Activated CD8-positive, alpha-beta memory T cell treated with anti-CD3 and anti-CD28 coated beads for 4 hours (primary cell): Measurements from ENCODE around the gene LENG8.

Experiments used
- DNase-seq, 2 donors: peaks; one replicate each; pipeline ENCODE4 v3.0.0-alpha.2; 2020; ENCODE audit warnings: low read depth in 2 of 2

The LENG8 gene

DNA sequence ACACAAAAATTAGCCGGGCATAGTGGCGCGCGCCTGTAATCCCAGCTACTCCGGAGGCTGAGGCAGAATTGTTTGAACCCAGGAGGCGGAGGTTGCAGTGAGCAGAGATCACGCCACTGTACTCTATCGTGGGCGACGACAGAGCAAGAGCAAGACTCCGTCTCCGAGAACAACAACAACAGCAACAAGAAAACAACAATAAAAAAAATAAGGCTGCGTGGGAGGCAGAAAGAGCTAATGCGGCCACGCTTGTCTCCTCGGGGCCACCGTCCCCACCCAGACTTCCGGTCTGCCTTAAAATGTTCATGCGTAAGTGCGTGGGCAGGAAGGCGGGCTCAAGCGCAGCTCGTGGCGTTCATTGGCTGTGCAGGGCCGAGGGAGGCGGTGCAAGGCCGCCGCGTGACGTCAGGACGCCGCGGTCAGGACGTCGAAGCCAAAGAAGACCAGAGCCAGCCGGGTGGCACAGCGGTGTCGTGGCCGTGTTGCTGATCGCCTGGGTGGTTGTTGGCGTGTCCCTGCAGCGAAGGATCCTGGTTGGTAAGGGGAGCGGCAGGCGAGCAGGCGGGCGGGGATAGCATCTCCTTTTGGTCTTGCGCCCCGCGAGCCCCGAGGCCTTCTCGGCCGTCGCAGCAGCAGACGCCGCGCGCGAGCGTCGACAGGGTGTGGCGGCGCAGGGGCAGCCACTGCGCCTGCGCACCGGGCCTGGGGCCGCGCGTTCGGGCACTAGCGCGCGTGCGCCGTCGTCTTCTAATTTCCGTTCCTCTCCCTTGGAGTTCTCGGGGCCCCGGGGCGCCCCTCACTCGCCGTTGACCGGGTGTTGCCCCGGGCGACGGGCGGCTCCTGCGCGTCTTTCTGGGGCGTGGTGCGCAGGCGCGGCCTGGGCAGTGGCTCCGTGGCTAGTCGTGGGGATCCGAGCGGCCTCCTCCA is at the start of gene LENG8:
Gene LENG8 (plus strand): TSS at position 426 of the 927 bp plus-strand sequence. CDS start 2,146 bp downstream, outside the sequence.
- peak; percentile 94 to 95 for DNase-seq

DNA sequence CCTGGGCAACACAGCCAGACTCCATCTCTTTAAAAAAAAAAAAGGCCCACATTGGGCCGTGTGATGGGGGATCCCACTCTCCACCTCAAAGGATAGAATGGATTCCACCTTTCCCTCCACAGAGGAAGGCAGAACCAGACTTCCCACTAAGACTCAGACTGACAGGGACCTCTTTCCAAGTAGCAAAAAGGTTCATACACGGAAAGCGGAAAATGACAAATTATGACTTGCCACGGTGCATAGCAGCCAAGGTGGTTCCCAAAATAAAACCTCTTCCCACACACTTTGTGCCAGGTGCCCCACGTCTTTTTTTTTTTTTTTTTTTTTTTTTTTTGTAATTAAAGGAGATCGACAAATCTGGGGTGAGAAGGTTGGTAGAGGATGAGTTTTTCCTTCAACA is 48.1 kb upstream of the LENG8 start:
- no peak for DNase-seq

GRCh38 chr19:54403054-54403453 is 45.9 kb upstream of the LENG8 start:
- no peak for DNase-seq

DNA sequence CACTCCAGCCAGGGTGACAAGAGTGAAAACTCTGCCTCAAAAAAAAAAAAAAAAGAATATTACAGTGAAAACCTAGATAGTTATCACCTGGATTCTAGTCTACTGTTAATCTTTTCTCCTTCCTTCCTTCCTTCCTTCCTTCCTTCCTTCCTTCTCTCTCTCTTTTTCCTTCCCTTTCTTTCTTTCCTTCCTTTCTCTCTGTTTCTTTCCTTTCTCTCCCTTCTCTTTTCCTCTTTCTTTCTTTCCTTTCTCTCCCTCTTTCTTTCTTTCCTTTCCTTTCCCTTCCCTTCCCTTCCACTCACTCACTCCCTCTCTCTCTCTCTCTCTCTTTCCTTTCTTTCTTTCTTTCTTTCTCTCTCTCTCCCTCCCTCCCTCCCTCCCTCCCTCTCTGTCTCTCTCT is 43.4 kb upstream of the LENG8 start:
- no peak for DNase-seq

GRCh38 chr19:54407780-54408179 is 41.2 kb upstream of the LENG8 start:
- no peak for DNase-seq

DNA sequence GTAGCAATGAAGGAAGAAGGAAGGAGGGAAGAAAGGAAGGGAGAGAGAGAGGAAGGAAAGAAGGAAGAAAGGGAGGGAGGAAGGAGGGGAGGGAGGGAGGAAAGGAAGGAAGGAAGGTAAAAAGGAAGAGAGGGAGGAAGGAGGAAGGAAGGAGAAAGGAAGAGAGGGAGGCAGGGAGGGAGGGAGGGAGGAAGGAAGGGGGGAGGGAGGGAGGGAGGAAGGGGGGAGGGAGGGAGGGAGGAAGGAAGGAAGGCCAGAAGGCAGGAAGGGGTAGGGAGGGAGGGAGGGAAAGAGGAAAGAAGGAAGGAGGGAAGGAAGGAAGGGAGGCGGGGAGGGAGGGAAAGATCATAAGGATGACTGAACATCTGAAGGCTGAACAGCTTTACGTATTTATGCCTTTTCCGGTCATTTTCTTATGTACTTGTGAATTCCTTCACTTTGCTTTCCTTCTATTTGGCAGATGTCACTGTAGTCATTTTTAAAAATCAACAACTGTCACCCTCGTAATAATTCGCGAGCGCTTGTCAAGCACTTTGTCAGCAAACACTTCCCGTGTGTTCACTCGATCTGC is 40.5 kb upstream of the LENG8 start:
- no peak for DNase-seq

DNA sequence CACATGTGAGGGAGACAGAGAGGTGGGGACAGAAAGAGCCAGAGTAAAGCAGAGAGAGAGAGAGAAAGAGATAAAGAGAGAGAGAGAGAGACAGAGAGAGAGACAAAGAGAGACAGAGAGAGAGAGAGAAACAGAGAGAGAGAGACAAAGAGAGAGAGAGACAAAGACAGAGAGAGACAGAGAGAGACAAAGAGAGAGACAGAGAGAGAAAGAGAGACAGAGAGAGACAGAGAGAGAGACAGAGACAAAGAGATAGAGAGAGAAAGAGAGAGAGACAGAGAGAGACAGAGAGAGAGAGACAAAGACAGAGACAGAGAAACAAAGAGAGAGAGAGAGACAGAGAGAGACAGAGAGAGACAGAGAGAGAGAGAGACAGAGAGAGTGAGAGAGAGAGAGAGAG is 38.0 kb upstream of the LENG8 start:
- DNase-seq, result no peak

DNA sequence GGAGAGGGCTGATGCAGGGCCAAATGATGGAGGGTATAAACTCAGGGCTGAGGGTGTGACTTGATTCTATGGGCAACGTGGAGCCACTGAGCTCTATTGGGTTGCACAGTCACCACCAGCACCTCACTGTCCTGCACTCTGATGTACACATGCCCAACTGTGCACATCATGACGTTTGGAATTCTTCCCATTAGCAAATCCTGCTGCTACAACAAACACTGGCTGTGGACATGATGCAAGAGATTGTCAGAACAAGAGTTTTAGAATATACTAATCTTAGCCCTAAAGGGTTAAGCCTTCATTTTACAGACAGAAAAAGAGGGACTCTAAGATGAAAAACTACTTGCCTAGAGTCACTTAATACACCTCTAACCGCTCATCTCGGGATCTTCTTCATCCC is 36.1 kb upstream of the LENG8 start:
- no peak for DNase-seq

DNA sequence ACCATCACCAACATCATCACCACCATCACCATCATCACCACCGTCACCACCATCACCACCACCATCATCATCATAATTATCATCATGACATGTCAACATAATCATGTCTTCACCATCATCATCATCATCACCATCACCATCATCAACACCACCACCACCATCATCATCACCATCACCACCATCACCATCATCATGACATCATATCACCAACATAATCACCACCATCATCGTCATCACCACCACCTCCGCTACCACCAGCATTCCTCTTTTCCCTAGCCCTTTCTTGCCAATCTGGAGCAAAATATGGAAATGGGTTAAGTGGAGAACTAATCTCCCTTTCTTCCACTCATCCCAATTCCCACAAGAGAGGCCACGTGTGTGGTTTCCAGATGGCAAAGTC is 34.8 kb upstream of the LENG8 start:
- DNase-seq, result no peak

GRCh38 chr19:54415208-54415900 is 33.6 kb upstream of the LENG8 start, which contains the start of gene TTYH1:
TSS of gene TTYH1 (plus strand) at chr19:54415464. CDS start at chr19:54415553, 89 bp downstream.
- no peak for DNase-seq

- no peak for DNase-seq
Observed at GRCh38 chr19:54415901-54416673, 32.9 kb upstream of the LENG8 start.

GRCh38 chr19:54416695-54417491 is 32.1 kb upstream of the LENG8 start:
- no peak for DNase-seq

DNA sequence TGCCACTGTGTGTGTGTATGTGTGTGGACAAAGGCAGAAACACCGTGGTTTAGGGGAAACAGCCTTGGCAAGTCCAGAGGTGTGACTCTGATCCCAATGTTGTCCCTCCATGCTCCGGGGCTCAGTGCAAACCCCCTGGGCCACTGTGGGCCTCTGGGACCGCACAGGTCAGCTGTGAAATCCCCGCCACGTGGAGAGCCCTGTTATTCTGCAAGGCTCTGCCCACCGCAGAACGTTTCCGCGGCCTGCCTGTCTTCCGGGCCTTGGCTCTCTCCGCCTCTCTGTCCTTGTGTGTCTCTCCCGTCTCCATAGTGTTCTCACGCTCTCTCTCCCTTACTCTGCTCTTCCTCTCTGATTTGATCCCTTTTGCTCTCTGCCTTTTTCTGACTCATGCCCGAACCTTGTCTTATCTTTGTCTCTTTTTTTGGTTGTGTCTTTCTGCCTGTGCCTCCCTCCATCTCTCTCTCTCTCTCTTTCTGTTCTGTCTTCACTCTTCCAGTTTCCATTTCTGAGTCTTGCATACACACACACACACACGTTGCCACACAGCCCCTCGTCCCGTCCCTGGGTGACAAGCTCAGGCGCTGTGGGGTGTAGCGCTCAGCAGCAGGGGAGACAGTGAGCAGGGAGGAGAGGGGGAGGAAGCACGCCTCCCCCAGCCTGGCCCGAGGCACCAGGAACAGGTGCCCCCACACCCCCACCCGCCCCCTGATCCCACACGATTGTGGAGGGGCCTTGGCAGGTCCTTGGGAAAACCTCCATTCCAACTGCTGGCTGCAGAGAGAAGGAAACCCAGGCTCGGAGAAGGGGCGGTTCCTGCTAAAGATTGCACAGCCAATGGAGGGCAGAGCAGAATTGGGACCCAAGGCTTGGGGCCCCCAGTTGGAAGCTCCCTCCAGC is 30.7 kb upstream of the LENG8 start:
- DNase-seq, result no peak

GRCh38 chr19:54418930-54419800 is 29.8 kb upstream of the LENG8 start:
- no peak for DNase-seq

GRCh38 chr19:54420068-54420382 is 29.0 kb upstream of the LENG8 start:
- DNase-seq, result no peak

DNA sequence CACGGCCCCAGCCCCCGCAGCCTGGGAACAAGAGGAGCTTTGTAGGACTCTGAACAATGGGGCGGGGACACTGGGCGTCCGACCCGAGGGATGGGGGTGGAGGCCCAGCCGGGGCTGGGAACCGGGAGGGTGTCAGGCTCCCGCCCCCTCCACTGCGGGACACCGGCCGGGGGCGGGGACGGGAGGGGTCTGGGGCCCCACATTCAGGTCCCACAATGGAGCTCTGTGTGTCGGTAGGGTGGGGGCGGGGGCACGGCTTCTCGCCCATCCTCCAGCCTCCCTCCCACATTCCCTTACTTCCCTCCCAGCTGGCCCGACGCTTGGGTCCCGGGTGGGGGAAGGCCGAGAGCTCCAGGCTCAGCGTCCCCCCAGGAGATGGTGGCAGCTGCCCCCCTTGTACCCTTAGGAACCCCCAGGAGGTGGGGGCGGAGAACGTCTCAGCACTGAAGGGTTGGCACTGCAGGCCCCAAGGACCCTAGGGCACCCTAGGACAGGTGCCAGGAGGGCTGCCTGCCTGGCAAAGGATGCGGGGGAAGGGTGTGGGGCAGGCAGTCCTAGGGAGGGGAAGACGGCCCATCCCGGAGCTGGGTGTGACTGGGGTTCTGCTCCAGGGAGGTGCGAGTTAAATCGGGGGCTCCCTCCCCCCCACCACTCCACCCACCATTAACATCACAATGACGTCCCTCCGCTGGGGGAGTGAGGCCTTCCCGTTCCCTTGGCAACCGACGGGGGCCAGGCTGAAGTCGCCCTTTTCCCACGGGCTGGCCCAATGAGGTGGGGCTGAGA is 28.4 kb upstream of the LENG8 start:
- no peak for DNase-seq

GRCh38 chr19:54421169-54421516 is 27.9 kb upstream of the LENG8 start:
- no peak for DNase-seq

DNA sequence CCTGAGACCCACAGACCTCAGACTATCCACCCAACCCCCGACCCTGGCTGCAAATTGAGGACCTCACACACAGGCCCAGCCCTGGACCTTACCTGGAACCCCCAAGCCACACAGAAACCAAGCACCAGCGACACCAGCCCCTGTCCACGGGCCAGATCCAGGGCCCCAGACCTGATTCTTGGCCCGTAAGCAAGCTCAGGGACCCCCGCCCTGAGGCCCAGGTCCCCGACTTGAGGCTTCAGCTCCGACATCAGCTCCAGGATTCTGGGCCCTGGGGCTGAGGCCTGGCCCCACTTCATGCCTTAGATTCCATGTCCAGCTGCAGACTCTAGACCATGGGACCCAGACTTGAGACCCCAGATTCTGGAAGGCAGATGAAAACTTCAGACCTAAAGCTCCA is 27.5 kb upstream of the LENG8 start:
- DNase-seq, result no peak
